H1 (cell line): Measurements from ENCODE around the gene EGR2. TPM values are rescaled to one million over a fixed set of nuclear protein-coding genes. Genes with fewer than 3 reads are reported as not detected.

ENCODE experiments used
- CHD2 ChIP-seq: IDR thresholded peaks from 2 replicates; pipeline ENCODE4 v1.6.1; 2012; ENCODE audit warnings: low read length, improper control_type of control experiment
- CHD7 ChIP-seq: fragments of 300-600 bp; sonication (generic); IDR thresholded peaks from 2 replicates; pipeline ENCODE4 v1.7.1; 2012; ENCODE audit warnings: low read length, moderate library complexity, mild to moderate bottlenecking, inconsistent platforms; ENCODE audit not compliant: insufficient replicate concordance
- HDAC6 ChIP-seq: IDR thresholded peaks from one replicate; pipeline ENCODE4 v1.7.1; 2012; ENCODE audit warnings: low read depth, mild to moderate bottlenecking, inconsistent platforms, low read length, moderate library complexity
- TAF1 ChIP-seq: IDR thresholded peaks from 2 replicates; pipeline ENCODE4 v1.6.1; 2011; ENCODE audit warnings: mild to moderate bottlenecking, low read depth, low read length
- polyA plus RNA-seq, 7 experiments: library from polyadenylated mRNA; depleted of rRNA in 3 of 7; stranded (reverse) in 5 of 7; unstranded in 2 of 7; fragments of >200 nt in 5 of 7; fragments of 200-250 nt in 2 of 7; gene quantifications; 1 replicate in 5 of 7; 2 replicates in 1 of 7; 4 replicates in 1 of 7; pipeline versions ENCODE4 v1.2.1 to v1.2.3, GENCODE V29; 2011 to 2013; ENCODE audit warnings: missing spikeins in 2 of 7, mixed read lengths in 2 of 7
- total RNA-seq: library from RNA; stranded (reverse); fragmentation: NEBNext Ultra II Directional; extraction: Animal tissue kit (Norgen Biotek cat#: 25700); gene quantifications from 2 replicates; pipeline ENCODE4 v1.2.1, GENCODE V29; 2021

EGR2 gene
- total and polyA plus RNA-seq, 2 of the 8 experiments (the other 6 are each of a cell fraction or from before 2014, with no cell fraction given): 1.3 to 2.1 TPM

GRCh38 chr10:62829622-62830021 lies 13.5 kb upstream of the EGR2 start (continued):
- TF ChIP-seq CHD7 (no peak), CHD2 (no peak), TAF1 (no peak), HDAC6 (no peak)
- TF ChIP-seq, all 59 proteins: peak for 0
